ENCODE data around the gene PCDHGA4. TPM values are rescaled to one million over a fixed set of nuclear protein-coding genes. Genes with fewer than 3 reads are reported as not detected.
"Not testable (repeated sequence)": the region's sequence is repeated elsewhere in the genome, so short reads cannot be mapped to it uniquely, and the experiment has no call there.

Gene PCDHGA4
- 2.9 TPM for total RNA-seq

DNA sequence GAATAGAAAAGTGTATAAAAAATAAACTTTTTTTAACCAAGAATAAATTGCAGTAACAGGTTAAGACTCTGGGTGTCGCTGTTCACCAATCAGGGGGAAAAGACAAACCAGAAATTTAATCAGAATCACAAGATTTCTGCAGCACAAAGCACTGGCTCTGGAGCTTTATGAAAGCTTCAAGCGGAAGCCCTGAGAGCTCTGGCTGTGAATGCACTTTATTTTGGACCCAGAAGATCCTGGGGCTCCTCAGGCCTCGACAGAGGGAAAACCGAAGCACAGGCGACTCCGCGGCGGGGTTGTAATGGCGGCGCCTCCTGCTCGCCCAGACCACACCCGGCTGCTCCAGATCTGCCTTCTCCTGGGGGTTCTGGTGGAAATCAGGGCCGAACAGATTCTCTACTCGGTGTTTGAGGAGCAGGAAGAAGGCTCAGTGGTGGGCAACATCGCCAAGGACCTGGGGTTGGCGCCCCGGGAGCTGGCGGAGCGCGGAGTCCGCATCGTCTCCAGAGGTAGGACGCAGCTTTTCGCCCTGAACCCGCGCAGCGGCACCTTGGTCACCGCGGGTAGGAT lies at the start of gene PCDHGA4:
TSS of gene PCDHGA4 (plus strand) at position 122 of the 570 bp plus-strand sequence. CDS start at position 209, 87 bp downstream.
- no peak for DNase-seq

DNA sequence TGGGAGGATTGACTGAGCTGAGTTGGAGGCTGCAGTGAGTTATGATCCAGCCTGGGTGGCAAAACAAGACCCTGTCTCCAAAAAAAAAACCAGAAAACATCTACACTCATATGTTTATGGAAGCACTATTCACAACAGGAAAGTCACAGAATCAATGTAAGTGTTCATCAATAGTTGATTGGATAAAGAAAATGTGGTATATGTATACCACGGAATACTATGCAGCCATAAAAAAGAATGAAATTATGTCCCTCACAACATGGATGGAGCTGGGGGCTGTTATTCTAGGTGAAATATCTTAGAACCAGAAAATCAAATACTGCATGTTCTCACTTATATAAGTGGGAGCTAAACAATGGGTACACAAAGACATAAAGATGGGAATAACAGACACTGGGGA lies 48.2 kb upstream of the PCDHGA4 start:
- no peak for DNase-seq

DNA sequence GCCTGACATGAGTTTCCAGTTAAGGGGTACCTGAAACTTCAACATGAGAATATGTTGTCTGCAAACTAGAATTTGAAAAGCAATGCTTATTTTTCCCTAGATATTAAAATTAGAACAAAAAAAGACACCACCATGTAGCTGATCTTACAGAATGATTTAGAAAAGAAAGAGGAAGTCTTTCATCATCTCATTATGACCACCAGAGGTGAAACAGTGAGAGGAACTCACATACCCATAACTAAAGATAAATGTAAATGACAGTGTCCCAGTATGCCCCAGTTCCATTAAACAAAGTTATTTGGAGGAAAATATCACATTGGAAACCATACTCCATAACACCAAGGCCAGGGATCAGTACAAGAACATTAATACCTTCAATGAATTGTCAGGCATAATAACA lies 41.1 kb upstream of the PCDHGA4 start:
- DNase-seq = no peak

DNA sequence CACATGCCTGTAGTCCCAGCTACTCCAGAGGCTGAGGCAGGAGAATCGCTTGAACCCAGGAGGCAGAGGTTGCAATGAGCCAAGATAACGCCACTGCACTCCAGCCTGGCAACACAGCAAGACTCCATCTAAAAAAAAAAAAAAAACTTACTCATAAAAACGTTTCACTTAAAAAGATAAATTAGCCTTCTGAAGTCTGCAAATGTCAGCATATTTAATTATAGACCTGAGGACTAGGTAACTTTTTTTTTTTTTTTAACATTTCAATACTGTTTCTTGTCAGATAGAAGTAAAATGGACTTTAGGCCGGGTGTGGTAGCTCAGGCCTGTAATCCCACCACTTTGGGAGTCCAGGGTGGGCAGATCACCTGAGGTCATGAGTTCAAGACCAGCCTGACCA lies 37.9 kb upstream of the PCDHGA4 start:
- not testable (repeated sequence) for DNase-seq

DNA sequence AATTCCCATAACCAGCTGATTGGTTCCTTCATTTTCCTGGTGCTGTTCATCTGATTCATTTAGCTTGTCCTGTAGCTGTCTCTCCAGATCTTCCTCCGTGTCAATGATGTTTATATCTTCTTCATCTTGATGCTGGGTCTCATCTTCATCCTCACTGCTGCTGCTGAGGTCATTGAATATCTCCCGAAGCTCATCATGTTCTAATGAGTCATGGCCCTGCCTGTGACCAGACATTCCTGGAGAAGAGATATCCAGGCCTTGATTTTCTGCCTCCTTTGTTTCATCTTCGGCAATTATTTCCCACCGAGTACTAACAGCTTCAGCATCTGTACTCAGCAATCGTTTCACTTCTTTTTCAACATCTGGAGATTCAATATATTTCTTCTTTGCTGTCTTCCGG lies 35.6 kb upstream of the PCDHGA4 start:
- no peak for DNase-seq

DNA sequence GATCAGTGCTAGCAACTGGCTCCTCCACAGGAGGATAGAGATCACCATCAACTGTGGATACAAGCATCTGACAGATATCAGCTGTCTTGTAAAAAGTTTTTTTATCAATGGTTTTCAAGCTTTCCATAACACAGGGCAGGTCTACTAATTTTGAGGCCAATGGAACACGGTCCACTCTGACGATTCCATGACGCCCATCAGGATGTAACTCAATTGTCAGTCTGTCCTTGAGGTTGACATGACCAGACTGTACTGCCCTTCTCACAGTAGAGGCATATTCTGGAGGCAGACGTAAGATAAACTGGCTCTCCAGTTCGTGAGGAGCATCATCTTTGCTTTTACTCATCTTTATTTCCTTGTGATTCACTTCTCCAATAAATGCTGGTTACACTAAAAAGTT lies 35.1 kb upstream of the PCDHGA4 start:
- no peak for DNase-seq

DNA sequence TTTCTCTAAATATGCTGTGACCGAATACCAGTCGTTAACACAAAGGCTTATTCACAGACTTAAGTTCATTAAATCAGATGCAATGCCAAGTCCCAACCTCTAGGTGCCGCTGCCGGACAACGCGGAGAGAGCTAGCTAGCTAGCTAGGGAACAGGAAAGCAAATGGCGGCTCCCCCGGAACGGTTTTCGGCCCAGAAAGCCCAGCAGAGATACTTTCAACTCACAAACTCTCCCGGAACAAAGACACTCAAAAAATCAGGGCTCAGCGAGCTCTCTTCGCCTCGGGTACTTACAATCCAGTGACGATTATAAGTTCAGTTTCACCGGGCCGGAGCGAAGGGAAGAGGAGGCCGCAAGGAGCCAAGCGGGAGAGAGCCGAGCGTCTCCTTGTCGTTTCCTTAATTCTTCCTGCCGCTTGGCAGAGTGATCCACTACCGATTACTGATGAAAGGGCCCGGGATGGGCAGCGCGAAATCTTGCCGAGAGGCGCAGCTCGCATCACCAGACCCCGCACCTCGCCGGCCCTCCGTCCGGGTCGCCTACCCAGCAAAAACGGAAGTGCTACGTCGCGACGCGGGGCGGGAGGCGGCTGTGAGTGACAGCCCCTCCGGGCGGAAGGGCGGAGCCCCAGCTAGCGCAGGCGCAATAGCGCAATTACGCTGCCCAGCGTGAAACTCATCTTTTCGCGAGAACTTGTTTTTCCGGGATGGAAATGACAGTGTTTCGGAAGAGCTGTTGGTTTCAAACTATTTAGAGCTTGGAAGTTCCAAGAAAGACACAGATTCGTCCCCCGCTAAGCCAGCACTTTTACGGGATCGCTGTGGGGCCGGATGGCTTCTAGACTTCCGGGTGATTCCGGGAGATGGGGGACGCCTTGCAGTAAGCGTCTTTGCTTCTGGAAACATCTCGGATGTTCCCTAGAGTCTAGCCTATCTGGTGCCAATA lies 34.3 kb upstream of the PCDHGA4 start, which contains the start of gene TAF7:
TSS of gene TAF7 (minus strand) at position 560 of the 945 bp plus-strand sequence. CDS start 740 bp downstream, outside the sequence.
- peak; percentile 91 for DNase-seq

DNA sequence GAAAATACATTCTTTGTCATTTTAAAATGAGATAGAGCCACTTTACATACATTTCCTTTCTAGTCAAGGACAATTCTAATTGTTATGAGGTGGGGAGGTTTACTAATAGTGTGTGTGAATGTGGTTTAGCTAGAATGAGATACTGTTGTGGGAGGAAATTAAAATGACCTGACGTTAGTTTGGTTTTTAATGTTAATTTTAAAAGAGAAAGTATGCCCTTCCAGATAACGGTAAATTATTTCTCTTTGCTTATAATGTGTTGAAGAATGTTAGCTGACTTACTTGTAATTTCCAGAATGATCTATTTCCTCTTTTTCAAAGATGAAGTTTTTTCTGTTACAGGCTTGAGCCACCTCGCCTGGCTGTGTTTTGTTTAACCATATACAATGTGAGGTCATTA lies 32.6 kb upstream of the PCDHGA4 start:
- DNase-seq = no peak

DNA sequence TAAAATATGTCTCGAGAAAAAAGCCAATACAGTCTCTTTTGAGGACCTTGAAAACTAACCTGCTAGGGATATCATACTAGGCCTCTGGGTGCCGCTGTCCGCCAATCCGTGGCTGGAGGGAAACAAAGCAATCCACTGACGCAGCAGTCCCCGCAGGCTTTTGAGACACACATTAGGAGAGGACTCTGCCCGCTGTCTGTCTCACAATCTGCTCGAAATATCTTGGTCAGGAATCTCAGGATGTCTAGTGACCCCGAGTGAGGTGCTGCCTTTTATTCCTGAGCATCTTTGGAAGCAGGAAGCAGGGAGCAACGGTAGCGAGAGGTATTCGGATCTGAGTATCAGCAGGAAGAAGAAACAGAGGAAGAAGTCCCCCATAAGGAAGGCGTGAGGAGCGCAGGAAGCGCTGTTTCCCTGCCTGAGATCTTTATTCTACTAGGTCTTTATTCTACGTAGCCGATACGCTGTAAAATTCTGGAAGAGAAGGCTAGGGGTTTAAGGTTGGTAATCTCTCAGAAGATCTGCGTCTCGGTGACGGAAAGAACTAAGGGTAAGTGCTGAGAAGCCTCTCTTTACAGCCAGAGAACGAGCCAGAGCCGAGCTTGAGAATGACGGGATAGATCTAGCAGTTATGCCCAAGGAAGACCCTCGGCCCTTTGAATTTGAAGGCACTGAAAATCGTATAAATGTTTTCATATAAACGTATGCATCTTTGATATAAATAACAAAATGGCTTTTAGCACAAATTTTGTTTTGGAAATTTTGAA lies 28.6 kb upstream of the PCDHGA4 start:
- DNase-seq = no peak

DNA sequence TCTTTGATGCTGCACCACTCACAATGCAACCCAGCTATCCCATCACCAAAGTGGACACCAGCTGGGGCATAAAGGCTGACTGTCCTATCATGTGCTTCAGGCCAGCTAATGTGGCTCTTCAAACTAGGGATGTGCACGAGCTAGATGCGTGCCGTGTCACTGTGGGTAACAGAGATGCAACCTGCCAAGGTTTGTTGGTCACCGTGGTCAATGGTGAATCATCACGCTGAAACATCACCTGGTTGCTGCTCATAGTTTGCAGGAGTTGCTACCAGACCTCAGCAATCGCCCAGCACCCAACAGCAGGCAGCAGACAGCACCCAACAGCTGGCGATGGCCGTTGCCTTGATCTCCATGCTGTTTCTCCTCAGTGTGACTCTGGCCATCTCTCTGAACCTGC lies 26.6 kb upstream of the PCDHGA4 start:
- DNase-seq = no peak

DNA sequence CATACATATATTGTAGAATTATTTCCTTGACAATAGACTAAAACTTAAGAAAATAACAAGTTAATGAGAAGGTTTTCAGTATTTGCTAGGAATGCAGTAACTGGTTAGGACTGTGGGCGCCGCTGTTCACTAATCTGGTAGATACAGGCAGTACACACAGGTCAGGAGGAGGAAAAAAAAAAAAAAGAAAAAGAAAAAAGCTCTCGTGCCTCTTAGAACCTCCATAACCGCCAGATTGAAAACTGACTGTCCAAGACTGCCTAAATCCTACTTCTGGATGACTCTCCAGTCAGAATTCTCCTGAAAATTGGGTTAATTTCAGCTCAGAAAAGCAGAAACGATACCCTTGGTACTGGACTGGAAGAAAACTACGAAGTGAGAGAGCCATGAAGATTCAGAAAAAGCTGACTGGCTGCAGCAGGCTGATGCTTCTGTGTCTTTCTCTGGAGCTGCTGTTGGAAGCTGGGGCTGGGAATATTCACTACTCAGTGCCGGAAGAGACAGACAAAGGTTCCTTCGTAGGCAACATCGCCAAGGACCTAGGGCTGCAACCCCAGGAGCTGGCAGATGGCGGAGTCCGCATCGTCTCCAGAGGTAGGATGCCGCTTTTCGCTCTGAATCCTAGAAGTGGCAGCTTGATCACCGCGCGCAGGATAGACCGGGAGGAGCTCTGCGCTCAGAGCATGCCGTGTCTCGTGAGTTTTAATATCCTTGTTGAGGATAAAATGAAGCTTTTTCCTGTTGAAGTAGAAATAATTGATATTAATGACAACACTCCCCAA lies 24.3 kb upstream of the PCDHGA4 start, which contains the start of gene PCDHGA1:
TSS of gene PCDHGA1 (plus strand) at position 216 of the 782 bp plus-strand sequence.
- DNase-seq = no peak

DNA sequence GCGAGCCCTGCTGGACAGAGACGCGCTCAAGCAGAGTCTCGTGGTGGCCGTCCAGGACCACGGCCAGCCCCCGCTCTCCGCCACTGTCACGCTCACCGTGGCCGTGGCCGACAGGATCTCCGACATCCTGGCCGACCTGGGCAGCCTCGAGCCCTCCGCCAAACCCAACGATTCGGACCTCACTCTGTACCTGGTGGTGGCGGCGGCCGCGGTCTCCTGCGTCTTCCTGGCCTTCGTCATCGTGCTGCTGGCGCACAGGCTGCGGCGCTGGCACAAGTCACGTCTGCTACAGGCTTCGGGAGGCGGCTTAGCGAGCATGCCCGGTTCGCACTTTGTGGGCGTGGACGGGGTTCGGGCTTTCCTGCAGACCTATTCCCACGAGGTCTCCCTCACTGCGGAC lies 22.2 kb upstream of the PCDHGA4 start:
- not testable (repeated sequence) for DNase-seq

DNA sequence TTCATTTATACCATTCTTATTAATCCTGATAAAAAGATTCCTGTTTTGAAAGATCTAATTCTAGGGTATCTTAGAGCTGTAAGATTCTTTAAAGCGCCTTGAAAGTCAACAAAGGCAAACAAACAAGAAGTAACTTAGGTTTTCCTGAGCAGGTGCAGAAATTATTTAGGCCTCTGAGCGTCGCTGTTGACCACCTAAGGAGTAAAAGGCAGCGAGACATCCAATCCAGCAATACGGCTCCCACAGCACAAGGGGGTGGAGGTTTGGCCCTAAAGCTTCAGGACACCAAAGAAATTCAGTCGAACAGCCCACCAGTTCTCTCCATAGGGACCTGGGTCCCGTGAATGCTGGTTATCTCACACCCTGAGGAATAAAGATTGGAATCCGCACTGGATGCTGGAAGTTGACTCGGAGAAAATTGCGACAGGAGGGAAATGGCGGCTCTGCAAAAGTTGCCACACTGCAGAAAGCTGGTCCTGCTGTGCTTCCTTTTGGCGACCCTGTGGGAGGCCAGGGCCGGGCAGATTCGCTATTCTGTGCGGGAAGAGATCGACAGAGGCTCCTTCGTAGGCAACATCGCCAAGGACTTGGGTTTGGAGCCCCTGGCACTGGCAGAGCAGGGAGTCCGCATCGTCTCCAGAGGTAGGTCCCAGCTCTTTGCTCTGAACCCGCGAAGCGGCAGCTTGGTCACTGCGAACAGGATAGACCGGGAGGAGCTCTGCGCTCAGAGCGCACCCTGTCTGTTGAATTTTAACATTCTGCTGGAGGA lies 16.1 kb upstream of the PCDHGA4 start, which contains the start of gene PCDHGA2:
TSS of gene PCDHGA2 (plus strand) at position 223 of the 769 bp plus-strand sequence.
- no peak for DNase-seq

DNA sequence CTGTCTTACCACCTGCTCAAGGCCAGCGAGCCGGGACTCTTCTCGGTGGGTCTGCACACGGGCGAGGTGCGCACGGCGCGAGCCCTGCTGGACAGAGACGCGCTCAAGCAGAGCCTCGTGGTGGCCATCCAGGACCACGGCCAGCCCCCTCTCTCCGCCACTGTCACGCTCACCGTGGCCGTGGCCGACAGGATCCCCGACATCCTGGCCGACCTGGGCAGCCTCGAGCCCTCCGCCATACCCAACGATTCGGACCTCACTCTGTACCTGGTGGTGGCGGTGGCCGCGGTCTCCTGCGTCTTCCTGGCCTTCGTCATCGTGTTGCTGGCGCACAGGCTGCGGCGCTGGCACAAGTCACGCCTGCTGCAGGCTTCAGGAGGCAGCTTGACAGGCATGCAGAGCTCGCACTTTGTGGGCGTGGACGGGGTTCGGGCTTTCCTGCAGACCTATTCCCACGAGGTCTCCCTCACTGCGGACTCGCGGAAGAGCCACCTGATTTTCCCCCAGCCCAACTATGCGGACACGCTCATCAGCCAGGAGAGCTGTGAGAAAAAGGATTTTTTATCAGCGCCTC lies 14.0 kb upstream of the PCDHGA4 start:
- DNase-seq = not testable (repeated sequence)

DNA sequence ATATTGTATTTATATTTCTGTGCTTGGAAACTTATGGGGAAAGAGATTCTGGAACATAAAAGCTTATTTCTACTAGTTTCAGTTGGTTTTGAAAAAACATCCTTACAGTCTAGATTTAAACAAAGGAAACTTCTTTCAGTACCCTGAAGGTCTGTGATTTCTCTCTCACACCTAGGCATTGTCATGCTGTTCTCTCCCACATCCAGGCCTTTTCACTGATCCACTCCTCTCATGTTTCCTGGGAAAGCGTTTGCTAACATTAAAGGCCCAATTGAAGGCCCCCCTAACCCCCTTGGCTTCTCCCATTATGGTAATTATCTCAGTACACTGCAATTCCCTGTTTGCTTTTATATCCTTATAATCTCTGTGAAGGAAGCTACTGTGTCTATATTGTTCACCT lies 12.0 kb upstream of the PCDHGA4 start:
- no peak for DNase-seq

DNA sequence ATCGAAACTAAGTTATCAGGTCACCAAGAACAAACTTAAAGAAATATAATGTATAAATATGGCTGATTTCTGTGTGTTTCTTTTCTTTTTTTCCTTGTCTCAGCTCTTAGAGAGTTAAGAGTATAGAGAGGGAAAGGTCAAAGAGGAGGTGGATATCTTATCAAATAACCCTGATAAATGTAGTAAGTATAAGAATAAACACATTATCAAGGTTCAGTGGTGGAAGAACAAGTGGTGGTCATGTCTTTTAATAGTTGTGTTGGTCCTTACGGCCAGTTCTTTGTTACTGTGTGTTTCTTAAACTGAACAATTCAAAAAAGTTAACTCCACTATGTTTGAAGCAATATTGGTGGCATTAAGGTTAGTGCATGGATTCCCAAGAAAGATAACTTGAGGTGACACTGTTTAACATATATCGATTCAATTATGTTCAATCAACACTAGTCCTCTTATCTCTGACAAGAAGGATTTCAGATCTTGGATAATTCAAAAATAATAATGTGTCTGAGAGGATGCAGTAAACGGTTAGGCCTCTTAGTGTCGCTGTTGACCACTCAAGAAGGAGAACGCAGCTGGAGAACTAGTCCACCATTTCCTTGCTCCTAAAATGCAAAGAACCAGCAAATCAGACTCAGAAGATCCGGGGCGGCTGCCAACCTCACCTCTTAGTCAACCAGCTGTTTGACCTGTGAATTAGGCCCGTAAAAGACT lies 11.4 kb upstream of the PCDHGA4 start, which contains the start of gene PCDHGA3:
TSS of gene PCDHGA3 (plus strand) at position 588 of the 711 bp plus-strand sequence. CDS start 205 bp downstream, outside the sequence.
- no peak for DNase-seq

DNA sequence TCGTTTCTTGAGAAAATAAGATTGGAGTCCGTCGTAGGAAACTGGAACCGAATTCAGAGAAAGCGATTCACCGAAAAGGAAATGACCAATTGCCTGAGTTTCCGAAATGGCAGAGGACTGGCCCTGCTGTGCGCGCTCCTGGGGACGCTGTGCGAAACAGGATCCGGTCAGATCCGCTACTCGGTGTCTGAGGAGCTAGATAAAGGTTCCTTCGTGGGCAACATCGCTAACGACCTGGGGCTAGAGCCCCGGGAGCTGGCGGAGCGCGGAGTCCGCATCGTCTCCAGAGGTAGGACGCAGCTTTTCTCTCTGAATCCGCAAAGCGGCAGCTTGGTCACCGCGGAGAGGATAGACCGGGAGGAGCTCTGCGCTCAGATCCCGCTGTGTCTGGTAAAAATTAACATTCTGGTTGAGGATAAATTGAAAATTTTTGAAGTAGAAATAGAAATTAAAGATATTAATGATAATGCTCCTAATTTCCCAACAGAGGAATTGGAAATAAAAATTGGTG lies 10.8 kb upstream of the PCDHGA4 start:
- no peak for DNase-seq

DNA sequence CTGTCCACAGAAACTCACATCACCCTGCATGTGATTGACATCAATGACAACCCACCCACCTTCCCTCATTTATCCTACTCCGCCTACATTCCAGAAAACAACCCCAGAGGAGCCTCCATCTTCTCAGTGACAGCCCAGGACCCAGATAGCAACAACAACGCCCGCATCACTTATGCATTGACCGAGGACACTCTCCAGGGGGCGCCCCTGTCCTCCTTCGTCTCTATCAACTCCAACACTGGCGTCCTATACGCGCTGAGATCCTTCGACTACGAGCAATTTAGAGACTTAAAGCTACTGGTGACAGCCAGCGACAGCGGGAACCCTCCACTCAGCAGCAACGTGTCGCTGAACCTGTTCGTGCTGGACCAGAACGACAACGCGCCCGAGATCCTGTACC lies 9.5 kb upstream of the PCDHGA4 start:
- DNase-seq = no peak

DNA sequence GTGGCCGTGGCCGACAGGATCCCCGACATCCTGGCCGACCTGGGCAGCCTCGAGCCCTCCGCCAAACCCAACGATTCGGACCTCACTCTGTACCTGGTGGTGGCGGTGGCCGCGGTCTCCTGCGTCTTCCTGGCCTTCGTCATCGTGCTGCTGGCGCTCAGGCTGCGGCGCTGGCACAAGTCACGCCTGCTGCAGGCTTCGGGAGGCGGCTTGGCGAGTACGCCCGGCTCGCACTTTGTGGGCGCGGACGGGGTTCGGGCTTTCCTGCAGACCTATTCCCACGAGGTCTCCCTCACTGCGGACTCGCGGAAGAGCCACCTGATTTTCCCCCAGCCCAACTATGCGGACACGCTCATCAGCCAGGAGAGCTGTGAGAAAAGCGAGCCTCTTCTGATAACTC lies 8.8 kb upstream of the PCDHGA4 start:
- DNase-seq = not testable (repeated sequence)
